ENCODE results near the gene MACO1.

Gene MACO1

DNA sequence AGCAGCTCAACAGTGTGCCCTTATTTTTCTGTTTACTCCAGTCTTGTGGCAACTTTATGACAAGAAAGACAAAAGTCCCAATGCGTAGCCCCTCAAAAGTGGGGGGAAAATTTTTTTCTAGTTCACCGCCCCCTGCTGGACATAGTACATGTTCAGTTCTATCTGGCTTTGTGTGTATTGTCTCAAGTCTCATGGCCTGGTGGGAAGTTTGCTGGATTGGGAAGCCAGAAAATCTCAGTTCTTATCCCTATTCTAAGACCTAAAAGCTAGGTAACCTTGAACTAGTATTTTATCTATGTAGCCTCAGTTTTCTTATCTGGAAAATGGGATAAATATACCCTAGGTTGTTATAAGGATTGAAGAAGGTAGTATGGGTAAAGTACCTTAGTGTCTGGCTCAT is 56.9 kb downstream of the MACO1 start:
- peak; percentile 34 for DNase-seq (ENCODE audit: low spot score)

DNA sequence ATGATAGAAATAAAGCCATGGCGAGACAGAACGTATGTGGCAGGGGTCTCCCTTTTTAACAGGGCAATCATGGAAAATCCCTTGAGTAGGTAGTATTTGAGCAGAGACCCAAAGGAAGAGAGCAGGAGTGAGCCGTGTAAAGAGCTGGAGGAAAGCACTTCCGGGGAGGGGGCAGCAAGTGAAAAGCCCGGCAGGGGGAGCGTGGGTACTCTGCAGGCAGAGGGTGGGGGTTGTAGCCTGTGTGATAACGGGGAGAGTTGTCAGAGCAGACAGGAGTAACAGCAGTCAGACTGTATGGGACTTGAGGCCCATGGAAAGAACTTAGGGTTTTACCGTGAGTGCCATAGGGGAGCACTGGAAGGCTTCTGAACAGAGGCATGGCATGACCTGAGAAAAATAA is 61.6 kb downstream of the MACO1 start:
- DNase-seq (ENCODE audit: low spot score) = no peak

DNA sequence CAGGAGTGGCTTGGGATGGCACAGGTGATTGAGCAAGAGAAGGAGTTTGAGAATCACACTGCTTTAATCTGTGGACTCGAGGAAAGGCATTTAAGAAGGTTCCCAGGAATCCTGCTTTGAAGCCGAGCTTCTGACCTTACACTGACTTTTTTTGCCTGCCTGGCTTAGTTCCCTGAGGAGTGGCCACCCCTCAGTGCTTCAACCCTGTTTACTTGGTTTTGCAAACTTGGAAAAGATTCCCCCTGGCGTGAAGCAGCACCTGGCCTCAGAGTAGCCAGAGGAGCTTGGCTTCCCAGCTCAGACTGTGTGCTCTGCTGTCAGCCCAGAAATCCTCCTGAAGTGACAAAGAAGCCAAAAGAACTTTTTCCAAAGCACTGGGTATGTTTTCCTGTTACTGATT is 64.3 kb downstream of the MACO1 start:
- DNase-seq (ENCODE audit: low spot score) = no peak

DNA sequence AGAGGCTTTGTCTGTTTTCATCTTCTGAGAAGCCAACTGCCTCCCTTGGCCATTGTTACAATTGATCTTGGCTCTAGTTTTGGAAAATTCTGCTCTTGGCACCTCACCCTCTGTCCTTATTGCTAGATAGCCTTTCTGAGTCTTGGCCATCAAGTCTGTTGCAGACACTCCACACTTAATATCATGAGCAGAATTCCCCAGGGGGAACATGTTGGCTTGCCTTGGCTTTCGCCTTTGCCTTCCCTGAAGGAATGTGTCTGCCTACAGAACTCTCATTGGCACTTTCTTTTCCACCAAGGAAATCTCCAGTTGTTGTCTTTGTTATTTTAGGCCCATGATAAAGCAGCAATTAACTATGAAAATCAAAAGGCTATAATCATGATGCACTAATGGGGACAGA is 70.0 kb downstream of the MACO1 start:
- DNase-seq (ENCODE audit: low spot score) = no peak

DNA sequence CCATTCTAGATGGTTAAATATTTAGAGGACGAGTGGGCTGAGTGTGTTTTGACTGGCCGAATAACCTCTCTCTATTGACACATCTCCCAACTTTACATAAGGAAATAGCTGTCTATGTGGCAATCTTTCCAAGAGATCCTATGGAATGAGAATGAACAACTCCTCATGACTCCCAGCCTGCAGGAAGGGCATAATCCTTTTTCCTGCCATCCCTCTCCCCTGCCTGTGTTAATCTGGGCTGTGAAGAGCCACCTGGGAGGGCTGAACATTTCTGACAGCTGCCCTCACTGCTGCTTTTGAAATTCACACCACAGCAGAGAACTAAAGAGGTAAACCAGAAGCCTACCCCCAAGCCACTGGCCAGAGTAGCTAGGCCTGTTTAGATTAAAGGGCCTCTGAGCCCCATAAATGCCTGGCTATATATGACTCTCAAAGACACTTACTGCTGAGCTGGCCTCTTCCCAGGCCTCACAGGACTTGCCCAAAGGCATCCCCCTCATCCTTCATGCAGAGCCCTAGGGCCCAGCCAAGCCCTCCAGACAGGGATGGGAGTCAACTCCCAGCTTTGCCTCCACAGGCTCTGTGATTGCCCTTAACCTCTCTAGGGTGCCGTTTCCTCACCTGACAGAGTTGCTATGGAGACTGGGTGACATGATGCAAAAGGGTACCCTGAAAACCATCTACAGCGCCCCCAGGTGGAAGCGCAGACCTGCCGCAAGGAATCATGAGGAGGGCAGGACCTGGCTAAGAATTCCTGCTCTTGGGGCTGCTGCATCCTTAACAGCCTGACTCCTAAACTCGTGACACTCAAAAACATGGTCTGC is 70.8 kb downstream of the MACO1 start:
- no peak for DNase-seq (ENCODE audit: low spot score)

DNA sequence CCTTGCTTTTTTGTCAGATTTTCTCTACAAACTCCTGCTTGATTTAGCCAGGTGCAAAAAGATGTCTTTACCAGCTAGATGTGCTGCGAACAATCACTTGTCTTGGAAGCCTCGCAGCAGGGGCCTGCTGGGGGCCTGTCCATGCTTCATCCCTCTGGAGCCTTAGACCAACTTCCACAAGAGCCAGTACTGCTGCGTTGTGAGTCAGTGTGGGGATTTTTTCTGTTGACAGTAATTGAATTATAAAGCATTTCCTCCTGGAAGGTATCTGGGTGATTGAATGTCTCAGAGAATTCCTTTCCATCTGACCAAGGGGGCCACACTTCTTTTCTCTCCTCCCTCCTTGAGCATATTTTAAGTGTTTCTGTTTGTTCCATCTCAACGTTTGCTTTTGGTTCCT is 72.3 kb downstream of the MACO1 start:
- no peak for DNase-seq (ENCODE audit: low spot score)

DNA sequence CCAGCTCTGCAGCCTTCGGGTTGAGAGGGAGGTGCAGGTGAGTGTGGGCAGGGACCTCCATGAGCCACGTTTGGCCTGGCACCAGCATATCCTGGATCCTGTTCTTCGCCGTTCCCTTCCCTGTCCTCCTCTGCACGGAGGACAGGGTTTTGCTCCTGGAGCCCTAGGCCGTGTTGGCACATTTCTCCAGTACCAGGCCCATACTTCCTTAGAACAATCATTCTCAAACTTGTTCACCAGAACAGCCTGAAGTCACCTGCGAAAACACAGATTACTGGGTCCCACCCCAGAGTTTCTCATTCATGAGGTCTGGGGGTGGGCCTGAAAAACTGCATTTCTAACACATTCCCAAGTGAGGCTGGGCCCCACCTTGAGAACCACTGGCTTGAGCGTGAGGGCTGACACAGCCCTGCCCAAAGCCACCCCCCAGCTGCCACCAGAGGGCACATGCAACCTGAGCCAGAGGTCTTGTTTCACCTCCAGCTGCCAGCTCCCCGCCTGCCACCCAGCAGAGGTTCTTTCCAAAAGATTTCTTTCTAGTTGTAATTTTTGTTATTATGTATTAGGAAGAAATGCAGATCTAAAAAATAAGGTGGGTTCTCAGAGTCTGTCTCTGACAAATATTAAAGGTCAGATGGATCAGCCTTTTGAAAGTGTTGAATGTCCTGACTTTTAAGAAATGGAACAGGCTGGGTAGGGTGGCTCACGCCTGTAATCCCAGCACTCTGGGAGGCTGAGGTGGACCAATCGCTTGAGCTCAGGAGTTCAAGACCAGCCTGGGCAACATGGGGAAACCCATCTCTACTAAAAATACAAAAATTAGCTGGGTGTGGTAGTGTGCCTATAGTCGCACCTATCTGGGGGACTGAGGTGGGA is 73.1 kb downstream of the MACO1 start:
- DNase-seq (ENCODE audit: low spot score) = peak; percentile 65

DNA sequence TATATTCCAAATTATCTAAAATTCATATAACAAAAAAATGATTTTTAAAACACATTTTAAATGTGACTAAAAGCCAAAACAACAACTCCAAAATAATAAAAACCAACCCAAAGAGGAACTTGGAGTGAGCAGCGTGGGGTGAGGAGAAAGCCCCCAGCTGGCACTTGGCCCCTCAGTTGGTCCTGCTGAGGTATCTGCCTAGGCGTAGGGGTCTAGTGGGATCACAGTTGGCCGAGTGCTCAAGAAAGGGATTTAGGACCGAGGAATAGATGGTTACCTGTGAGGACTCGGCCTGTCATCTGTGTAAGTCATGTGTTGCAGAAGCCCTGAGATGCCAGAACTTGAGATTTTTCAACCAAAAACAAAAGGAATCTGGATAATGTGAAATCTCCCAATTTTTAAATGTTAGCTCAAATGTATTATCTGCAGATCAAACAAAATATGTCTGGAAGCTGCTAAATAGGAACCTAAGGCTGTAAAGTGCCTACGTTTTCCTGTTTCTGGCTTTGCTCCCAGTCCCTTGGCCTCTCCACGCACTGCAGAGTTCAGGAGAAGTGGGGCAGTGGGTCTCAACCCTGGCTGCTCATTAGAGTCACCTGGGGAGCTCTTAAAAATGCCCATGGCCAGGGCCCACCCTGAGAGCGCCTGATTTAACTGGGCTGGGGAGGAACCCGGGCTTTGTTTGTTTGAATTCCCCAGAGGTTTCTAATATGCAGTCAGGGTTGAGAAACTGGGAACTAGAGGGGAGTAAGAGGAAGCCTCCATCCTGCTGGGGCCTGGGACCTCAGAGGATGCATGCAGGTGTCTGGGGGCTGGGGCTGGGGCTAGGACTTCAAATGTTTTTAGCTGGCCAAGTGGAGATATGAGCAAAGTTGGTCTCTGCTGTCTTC is 74.3 kb downstream of the MACO1 start:
- DNase-seq (ENCODE audit: low spot score) = no peak

DNA sequence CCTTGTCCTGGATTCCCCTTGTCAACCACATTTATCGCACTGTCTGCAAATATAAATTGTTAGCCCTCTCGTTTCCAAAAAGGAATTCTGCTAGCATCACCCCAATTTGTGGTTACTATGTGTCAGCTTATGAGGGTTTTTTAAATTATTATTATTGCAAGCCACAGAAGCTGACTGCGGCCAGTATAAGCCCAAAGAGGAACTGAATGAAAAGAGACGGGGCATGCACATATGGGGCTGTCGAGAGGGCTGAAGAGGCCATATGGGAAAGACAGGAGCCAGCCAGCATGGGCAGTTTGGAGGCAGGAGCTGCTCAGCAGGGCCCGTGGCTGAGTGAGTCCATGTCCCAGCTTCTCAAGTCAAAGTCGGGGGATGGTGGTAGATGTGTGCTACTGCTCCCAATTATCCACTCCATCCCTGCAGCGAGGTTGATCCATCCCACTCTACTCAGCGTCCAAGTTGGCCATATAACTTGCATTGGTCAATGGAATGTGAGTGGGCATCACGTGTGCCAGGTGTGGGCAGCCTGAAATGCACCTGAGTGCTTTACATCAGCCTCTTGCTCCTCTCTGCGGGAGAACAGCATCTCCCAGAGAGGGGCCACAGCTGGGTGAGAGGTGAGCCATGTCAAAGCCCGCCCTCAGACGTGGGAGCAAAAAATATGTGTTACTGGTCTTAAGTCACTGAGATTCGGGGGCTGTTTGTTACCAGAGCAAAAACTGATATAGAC is 75.1 kb downstream of the MACO1 start:
- no peak for DNase-seq (ENCODE audit: low spot score)

DNA sequence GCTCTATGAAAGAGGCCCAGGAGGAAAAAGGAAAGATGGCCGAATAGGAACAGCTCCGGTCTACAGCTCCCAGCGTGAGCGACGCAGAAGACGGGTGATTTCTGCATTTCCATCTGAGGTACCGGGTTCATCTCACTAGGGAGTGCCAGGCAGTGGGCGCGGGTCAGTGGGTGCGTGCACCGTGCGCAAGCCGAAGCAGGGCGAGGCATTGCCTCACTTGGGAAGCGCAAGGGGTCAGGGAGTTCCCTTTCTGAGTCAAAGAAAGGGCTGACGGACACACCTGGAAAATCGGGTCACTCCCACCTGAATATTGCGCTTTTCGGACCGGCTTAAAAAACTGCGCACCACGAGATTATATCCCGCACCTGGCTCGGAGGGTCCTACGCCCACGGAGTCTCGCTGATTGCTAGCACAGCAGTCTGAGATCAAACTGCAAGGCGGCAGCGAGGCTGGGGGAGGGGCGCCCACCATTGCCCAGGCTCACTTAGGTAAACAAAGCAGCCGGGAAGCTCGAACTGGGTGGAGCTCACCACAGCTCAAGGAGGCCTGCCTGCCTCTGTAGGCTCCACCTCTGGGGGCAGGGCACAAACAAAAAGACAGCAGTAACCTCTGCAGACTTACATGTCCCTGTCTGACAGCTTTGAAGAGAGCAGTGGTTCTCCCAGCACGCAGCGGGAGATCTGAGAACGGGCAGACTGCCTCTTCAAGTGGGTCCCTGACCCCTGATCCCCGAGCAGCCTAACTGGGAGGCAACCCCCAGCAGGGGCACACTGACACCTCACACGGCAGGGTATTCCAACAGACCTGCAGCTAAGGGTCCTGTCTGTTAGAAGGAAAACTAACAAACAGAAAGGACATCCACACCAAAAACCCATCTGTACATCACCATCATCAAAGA is 76.1 kb downstream of the MACO1 start:
- DNase-seq (ENCODE audit: low spot score) = peak; percentile 34

DNA sequence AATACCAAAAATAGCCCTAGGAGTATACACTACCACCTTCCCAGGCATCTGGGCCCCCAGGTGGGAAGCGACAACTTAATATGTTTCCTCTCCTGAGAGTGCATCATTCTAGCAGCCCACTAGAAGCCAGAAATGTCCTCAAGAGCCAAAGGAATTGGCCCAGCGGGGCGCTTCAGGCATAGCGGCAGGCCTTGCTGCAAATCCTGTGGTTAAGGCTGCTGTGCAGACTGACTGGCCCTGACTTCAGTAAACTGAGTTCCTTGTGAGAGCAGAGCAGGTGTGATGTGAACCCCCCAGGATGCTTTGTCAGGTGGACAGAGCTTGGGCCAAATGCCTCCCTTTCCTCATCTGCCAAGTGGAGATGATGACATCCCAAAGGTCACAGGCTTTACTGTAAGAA is 83.0 kb downstream of the MACO1 start:
- DNase-seq (ENCODE audit: low spot score) = no peak

DNA sequence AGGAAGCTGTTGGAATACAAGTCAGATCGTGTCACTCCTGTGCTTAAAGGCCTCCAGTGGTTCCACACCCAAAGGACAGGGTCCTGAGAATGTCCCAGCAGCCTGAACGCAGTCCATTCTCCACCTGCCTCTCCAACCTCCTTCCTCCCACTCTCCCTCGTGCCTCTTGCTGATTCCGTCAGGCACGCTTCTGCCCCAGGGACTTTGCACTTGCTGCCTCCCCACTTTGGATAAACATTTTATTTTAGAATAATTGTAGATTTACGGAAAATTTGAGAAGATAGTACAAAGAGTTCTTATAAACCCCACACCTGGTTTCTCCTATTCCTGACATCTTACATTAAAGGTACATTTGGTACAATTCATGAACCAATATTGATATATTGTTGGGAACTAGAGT is 84.3 kb downstream of the MACO1 start:
- no peak for DNase-seq (ENCODE audit: low spot score)

DNA sequence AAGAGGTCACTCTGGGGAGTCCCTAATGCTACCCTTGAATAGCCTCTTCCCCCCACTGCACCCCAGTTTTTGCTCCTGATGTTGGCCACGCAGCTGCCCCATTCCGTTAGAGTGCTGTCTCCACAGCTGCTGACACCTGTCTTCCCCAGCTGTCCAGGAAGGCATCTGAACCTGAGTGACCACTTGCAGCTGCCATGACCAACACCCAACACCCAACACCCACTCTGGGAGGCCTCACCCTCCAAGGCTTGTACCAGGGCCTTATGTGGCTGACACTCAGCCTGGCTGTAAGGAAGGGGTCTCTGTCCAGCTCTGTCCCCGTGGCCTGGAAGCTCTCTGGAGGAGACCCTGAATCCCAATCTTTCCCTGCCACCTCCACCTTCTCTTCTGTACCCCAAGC is 86.0 kb downstream of the MACO1 start:
- no peak for DNase-seq (ENCODE audit: low spot score)

DNA sequence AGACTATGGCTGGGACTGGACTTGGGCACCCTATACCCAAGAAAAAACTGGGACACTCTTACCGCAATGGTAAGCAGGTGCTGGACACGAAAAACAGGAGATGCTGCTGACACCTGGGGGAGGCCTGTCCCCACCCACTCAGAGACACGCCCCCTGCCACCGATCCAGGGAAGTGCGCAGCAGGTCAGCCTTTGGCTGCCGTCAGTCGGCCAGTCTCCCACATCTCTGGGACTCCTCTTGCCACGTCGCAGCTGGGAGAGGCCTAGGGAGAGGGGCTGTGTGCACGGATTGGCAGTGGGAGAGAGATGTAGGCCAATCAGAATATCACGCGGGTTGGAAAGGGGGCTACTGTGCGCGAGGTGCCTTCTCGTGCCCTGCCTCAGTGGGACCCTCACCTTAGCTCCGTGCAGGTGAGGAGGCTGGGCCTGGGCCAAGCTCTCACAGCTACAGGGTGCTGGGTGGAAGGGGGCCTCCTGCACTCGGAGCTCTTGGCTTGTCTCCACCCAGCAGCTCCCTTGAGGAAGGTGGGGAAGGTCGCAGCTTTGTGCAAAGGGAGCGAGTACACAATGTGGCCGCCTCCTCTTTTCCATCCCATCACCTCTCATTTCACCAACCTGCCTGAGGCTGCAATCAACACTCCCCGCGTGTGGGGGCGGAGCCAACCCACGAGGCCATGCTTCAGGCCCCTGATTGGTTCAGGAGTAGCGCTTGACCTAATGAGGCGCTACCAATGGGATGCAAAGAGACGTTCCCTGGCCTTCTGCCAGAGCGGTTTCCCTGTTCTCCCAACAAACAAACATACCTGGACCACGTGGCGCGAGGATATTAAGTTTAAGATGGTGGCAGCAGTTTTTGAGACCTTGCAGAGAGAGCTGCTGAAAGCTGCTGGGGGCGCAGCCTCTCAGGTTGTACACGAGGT is 87.0 kb downstream of the MACO1 start:
- DNase-seq (ENCODE audit: low spot score) = no peak

DNA sequence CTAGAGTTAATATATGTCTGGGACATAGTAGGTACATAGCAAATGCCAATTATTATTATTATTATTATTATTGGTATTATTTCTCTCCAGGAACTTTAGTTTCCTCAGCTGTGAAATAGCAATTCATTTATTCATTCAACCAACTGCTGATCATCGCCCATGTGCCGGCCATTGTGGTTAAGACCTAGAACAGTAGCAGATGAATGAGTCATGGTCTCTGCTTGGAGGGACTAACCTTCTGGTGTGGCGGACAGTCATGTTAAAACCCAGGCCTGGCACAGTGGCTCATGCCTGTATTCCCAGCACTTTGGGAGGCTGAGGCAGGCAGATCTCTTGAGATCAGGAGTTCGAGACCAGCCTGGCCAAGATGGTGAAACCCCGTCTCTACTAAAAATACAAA is 88.9 kb downstream of the MACO1 start:
- DNase-seq (ENCODE audit: low spot score) = no peak

DNA sequence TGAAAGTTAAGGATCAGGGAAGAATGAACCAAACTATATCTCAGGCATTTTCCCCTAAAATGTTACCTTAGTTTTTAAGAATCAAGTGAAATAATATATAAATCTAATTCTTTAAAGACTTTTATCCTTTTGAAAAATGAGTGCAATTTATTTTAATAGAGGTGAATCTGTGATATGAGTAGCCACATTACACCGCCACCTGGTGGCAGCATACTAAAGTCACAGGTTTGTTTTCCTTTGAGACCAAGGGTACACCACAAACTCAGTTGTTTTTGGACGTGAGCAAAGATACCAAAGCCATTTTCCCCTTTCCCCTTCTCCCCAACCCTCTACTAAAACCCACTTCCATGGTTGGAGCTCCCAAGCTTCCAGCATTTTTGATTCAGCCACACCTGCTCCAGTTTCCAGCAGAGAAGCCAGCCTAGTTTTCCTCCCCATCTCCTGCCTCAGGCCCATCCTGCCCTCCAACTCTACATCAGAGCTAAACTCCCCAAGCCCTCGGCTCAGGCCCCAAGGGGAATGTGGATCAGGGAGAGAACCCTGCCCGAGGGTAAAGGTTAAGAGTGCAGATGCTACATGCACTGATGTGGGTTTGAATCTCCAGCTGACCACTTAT is 89.9 kb downstream of the MACO1 start:
- DNase-seq (ENCODE audit: low spot score) = peak; percentile 76

DNA sequence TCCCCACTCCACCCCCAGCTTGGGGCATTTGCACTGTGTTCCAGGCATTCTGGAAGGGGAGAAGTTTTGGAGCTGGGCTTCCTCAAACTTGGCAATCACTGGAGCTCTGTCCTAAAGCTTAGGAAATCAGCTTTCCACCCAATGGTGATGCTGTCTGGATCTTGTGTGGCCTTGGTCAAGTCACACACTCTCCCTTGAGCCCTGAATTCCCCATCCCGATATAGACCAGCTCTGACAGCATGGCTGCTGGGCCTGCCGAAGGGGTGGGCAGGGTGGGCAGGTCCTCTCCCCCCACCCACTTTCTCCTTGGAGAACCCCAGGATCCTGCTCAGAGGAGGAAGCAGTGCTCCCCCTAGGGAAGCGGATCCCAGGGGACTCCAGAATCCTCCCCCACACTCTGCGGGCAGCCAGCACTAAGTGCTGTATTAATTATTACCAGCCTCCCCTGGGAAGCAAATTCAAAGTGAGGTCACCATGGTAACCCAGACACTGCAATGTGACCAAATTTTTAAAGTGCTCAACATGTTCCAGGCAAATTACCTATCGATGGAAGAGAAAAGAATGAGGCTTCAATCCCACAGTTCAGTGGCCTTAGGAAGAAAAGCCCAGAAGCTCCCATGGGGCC is 91.4 kb downstream of the MACO1 start:
- no peak for DNase-seq (ENCODE audit: low spot score)

DNA sequence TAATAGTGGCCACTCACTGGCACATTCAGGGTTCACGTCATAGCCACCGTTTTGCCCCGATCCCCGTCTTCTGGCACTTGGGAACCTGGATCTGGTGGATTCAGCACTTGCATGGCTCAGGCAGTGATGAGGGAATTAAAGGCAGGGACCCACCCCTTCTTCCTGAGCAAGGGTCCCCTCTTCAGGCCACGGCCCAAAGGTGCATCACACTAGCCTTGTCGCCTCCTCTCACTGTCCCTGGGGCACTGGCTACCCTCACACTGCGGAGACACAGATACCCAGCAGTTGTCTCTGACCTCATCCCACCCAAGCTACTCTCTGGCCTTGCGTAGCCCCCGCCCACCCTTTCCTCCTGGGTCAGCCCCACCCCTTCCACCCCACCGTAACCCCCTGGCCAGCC is 92.8 kb downstream of the MACO1 start:
- DNase-seq (ENCODE audit: low spot score) = no peak

Data from CD4-positive, alpha-beta T cell treated with Interleukin-2 at 100 ng/mL for 4 hours (primary cell).